Measurements from ENCODE around the gene RBM4. TPM values are rescaled to one million over a fixed set of nuclear protein-coding genes. Genes with fewer than 3 reads are reported as not detected.

RBM4 gene
- total and polyA plus RNA-seq, 9 donors, result 64.0 to 177 (median 121) TPM

DNA sequence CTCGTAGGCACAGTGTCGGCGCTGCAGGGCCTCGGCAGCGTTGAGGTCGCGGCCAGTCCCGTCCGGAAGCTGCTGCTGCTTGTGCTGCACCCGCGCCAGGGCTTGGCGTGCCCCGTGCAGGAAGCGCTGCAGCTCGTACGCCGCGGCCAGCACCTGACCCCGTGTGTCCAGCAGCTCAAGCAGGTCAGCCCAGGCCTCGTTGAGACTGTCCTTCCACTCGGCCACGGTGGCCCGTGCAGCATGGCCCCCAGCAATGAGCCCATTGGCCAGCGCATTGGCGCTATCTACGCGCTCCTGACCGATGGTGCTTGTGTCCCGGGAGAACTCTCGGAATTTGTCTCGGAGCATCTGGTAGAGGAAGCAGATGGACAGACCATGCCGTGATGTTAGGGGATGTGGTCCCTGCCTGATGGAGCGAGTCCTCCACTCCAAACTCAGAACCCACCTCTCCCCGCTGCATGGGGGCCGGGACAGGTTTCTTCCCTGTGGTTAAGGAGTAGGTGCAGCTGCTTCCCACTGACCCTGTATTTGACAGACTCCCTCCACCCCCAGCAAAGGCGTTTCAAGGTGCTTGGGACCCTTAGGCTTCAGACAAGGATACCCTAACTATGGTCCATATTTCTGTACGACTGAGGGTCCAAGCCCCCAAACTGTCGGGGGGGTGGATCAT, 52.9 kb downstream of the RBM4 start:
- no peak overlapping the region for H3K4me3 ChIP-seq
- no peak for DNase-seq
- WGBS, 3 donors, result 89 to 95% (median 94%) methylated on average over 38 of the region's 38 CpGs
- no peak overlapping the region for H3K27ac ChIP-seq
- no peaks in the 10 kb centered on the region for H3K4me1 ChIP-seq (ENCODE audit: insufficient read depth)
- TF ChIP-seq, protein P1, sequence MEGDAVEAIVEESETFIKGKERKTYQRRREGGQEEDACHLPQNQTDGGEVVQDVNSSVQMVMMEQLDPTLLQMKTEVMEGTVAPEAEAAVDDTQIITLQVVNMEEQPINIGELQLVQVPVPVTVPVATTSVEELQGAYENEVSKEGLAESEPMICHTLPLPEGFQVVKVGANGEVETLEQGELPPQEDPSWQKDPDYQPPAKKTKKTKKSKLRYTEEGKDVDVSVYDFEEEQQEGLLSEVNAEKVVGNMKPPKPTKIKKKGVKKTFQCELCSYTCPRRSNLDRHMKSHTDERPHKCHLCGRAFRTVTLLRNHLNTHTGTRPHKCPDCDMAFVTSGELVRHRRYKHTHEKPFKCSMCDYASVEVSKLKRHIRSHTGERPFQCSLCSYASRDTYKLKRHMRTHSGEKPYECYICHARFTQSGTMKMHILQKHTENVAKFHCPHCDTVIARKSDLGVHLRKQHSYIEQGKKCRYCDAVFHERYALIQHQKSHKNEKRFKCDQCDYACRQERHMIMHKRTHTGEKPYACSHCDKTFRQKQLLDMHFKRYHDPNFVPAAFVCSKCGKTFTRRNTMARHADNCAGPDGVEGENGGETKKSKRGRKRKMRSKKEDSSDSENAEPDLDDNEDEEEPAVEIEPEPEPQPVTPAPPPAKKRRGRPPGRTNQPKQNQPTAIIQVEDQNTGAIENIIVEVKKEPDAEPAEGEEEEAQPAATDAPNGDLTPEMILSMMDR (IDR thresholded peaks at IDR 0.05), result no peak
- no peak for TF ChIP-seq EP300 (IDR thresholded peaks at IDR 0.05)
- TF ChIP-seq POLR2A (IDR thresholded peaks at IDR 0.05), result no peak
- no peaks in the 10 kb centered on the region for H3K27me3 ChIP-seq
- no peaks in the 10 kb centered on the region for H3K9me3 ChIP-seq
- intact Hi-C loops (cut with DNase I), result loop anchor here in 1 of 4 donors (5.0 kb wide), 1 partner anchor 141 kb away; no protein-coding TSS in a partner anchor
- H3K36me3 ChIP-seq, result no peaks in the 10 kb centered on the region

DNA sequence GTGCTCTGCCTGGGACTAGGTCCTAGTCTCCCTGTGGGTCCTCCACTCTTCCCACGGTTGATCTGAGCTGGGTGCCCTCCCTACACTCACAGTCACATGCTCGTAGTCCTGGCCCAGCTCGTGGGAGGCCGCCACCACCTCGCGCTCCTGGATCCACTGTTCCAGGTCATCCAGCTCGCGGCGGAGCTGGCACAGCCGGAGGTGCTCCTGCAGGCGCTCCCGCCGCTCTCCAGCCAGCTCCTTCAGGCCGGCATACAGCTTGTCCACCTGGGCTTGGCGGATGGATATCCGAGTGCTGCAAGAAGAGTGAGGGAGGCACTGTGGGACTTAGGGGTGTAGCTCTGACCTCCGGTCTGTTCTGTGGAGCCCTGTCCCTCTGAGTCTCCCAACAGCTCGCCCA, 53.9 kb downstream of the RBM4 start:
- WGBS, 3 donors, result 86 to 94% (median 87%) methylated on average over 18 of the region's 18 CpGs
- TF ChIP-seq POLR2A (IDR thresholded peaks at IDR 0.05), result no peak
- TF ChIP-seq EP300 (IDR thresholded peaks at IDR 0.05), result no peak
- TF ChIP-seq, protein P1 (IDR thresholded peaks at IDR 0.05), result no peak
- no peak for DNase-seq
- H3K4me3 ChIP-seq, result no peak overlapping the region
- H3K36me3 ChIP-seq, result no peaks in the 10 kb centered on the region
- no peak overlapping the region for H3K27ac ChIP-seq
- H3K27me3 ChIP-seq, result no peaks in the 10 kb centered on the region
- H3K4me1 ChIP-seq (ENCODE audit: insufficient read depth), result no peaks in the 10 kb centered on the region
- no peaks in the 10 kb centered on the region for H3K9me3 ChIP-seq
- intact Hi-C loops (cut with DNase I), result loop anchor here in 1 of 4 donors (5.0 kb wide), 1 partner anchor 140 kb away; no protein-coding TSS in a partner anchor

DNA sequence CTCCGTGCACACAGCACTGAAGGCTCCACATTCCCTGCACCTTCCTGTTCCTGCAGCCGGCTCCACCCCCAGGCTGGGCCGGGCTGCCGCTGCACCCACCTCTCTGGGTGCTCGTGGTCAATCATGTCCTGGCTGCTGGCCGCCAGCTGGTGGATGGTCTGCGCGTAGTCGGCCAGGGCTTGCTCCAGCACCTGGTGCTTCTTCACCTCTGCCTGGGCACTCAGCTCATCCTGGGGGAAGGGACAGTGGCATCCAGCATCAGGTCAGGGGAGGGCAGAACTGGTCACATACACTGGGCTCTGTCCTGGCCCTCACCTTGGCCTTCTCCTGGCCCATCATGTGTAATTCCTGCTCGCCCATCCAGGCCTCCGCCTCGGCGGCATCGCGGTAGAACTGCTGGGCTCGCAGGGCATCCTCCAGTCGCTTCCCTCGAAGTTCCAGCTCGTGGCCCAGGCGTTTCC, 54.4 kb downstream of the RBM4 start:
- WGBS, 3 donors, result 87 to 91% (median 88%) methylated on average over 19 to 20 of the region's 20 CpGs
- DNase-seq, result no peak
- TF ChIP-seq, protein P1 (IDR thresholded peaks at IDR 0.05), result no peak
- TF ChIP-seq POLR2A (IDR thresholded peaks at IDR 0.05) (no peak), EP300 (IDR thresholded peaks at IDR 0.05) (no peak)

DNA sequence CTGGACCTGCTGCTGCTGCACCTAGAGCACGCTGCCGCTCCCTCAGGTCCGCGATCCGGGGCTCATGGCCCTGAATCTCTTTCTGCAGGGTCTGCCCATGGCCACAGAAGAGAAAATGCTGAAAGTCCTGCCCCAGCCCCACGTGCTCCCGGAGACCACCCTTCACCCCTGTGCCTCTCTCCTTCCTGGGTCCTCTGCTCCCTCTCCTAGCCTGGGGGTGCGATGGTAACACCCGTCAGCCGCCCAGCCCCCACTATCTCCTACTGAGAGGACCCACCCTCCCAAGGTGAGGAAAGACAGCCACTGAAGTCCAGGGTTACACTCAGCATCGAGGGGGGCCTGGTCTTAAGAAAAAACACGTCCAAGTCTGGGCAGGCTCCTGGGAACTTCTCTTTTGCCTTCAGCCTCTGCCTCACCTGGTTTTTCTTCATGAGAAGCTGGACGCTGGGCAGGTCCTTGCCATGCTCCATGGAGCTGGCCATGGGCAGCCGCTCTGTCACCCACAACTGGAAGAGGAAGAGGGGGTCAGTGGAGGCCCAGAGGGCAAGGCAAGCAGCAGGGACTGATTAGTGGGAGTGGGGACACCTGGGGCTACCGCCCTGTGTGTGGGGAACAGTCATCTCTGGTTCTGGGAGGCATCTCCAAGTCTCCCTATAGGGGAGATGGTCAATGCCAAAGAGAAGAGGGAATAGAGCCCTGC, 55.0 kb downstream of the RBM4 start:
- H3K4me1 ChIP-seq (ENCODE audit: insufficient read depth), result no peaks in the 10 kb centered on the region
- H3K9me3 ChIP-seq, result no peaks in the 10 kb centered on the region
- H3K27me3 ChIP-seq, result no peaks in the 10 kb centered on the region
- intact Hi-C loops (cut with DNase I), result loop anchor here in 3 of 4 donors (2.0 to 5.0 kb wide), 2 partner anchors 139 kb away; no protein-coding TSS in a partner anchor
- no peak overlapping the region for H3K4me3 ChIP-seq
- no peaks in the 10 kb centered on the region for H3K36me3 ChIP-seq
- WGBS, 3 donors, result 92 to 94% (median 92%) methylated on average over 15 of the region's 15 CpGs
- DNase-seq, result no peak
- no peak for TF ChIP-seq POLR2A (IDR thresholded peaks at IDR 0.05)
- TF ChIP-seq, protein P1 (IDR thresholded peaks at IDR 0.05), result no peak
- no peak for TF ChIP-seq EP300 (IDR thresholded peaks at IDR 0.05)
- no peak overlapping the region for H3K27ac ChIP-seq

More for the DNA sequence above, 54.4 kb downstream of the RBM4 start:
- no peaks in the 10 kb centered on the region for H3K4me1 ChIP-seq (ENCODE audit: insufficient read depth)
- no peak overlapping the region for H3K27ac ChIP-seq
- no peaks in the 10 kb centered on the region for H3K9me3 ChIP-seq
- H3K27me3 ChIP-seq, result no peaks in the 10 kb centered on the region
- intact Hi-C loops (cut with DNase I), result loop anchor here in 1 of 4 donors (5.0 kb wide), 1 partner anchor 139 kb away; no protein-coding TSS in a partner anchor
- no peaks in the 10 kb centered on the region for H3K36me3 ChIP-seq
- no peak overlapping the region for H3K4me3 ChIP-seq
